Vagina (tissue), 2 donors: ENCODE measurements around the gene DDOST.

Source experiments
- CTCF ChIP-seq, 3 experiments: fragments of 450-650 bp in 2 of 3; fragments of 200-600 bp in 1 of 3; sonication (generic) in 1 of 3; IDR thresholded peaks; one replicate each; pipeline ENCODE4 v1.5.1; 2017 to 2019; ENCODE audit warnings: antibody characterized with exemption in 3 of 3, mild to moderate bottlenecking in 2 of 3, moderate library complexity in 2 of 3
- POLR2A ChIP-seq, 2 donors: fragments of 450-650 bp; IDR thresholded peaks; one replicate each; pipeline ENCODE4 v1.6.1; 2017; ENCODE audit warnings: antibody characterized with exemption in 2 of 2, mild to moderate bottlenecking in 2 of 2, moderate library complexity in 2 of 2
- POLR2AphosphoS5 ChIP-seq, 2 donors: sonication (generic); formaldehyde crosslinking; IDR thresholded peaks; one replicate each; pipeline ENCODE4 v1.9.0; 2017; ENCODE audit warnings: antibody characterized with exemption in 2 of 2, mild to moderate bottlenecking in 2 of 2, low read depth in 1 of 2; ENCODE audit not compliant: insufficient read depth in 1 of 2

- no peak for TF ChIP-seq CTCF (IDR thresholded peaks at IDR 0.05)
- TF ChIP-seq POLR2AphosphoS5 (IDR thresholded peaks at IDR 0.05; ENCODE audit: insufficient read depth in 1 of 2, low read depth in 1 of 2), result no peak
- TF ChIP-seq POLR2A (IDR thresholded peaks at IDR 0.05), result no peak
These were observed 51.6 kb downstream of the DDOST start for GRCh38 chr1:20609541-20609940.
